ENCODE measurements around the gene PRDM15.
"Not testable (repeated sequence)": the region's sequence is repeated elsewhere in the genome, so short reads cannot be mapped to it uniquely, and the experiment has no call there.

PRDM15 gene

GRCh38 chr21:41806773-41807172 lies 72.4 kb downstream of the PRDM15 start:
- DNase-seq (ENCODE audit: low read depth, low spot score), result no peak

GRCh38 chr21:41805643-41806042 lies 73.5 kb downstream of the PRDM15 start:
- no peak for DNase-seq (ENCODE audit: low read depth, low spot score)

- no peak for DNase-seq (ENCODE audit: low read depth, low spot score)
Observed at GRCh38 chr21:41805038-41805437, 74.1 kb downstream of the PRDM15 start.

GRCh38 chr21:41804381-41804780 lies 74.8 kb downstream of the PRDM15 start:
- DNase-seq (ENCODE audit: low read depth, low spot score), result no peak

- no peak for DNase-seq (ENCODE audit: low read depth, low spot score)
Observed at GRCh38 chr21:41803316-41803715, 75.8 kb downstream of the PRDM15 start.

GRCh38 chr21:41802684-41803083 lies 76.5 kb downstream of the PRDM15 start:
- DNase-seq (ENCODE audit: low read depth, low spot score), result no peak

- DNase-seq (ENCODE audit: low read depth, low spot score), result no peak
Observed at GRCh38 chr21:41802198-41802584, 77.0 kb downstream of the PRDM15 start.

- DNase-seq (ENCODE audit: low read depth, low spot score), result no peak
Observed at GRCh38 chr21:41801321-41802197, 77.6 kb downstream of the PRDM15 start.

GRCh38 chr21:41800425-41801320 lies 78.5 kb downstream of the PRDM15 start:
- DNase-seq (ENCODE audit: low read depth, low spot score), result no peak

GRCh38 chr21:41799763-41800162 lies 79.4 kb downstream of the PRDM15 start:
- DNase-seq (ENCODE audit: low read depth, low spot score), result no peak

GRCh38 chr21:41798326-41798725 lies 80.8 kb downstream of the PRDM15 start:
- DNase-seq (ENCODE audit: low read depth, low spot score), result no peak

- DNase-seq (ENCODE audit: low read depth, low spot score), result no peak
Observed at GRCh38 chr21:41796476-41797080, 82.6 kb downstream of the PRDM15 start.

GRCh38 chr21:41795726-41796125 lies 83.4 kb downstream of the PRDM15 start:
- DNase-seq (ENCODE audit: low read depth, low spot score), result no peak

GRCh38 chr21:41794600-41794999 lies 84.5 kb downstream of the PRDM15 start:
- DNase-seq (ENCODE audit: low read depth, low spot score), result no peak

GRCh38 chr21:41792711-41793110 lies 86.4 kb downstream of the PRDM15 start:
- no peak for DNase-seq (ENCODE audit: low read depth, low spot score)

GRCh38 chr21:41786509-41786987 lies 92.6 kb downstream of the PRDM15 start:
- no peak for DNase-seq (ENCODE audit: low read depth, low spot score)

GRCh38 chr21:41785262-41785661 lies 93.9 kb downstream of the PRDM15 start:
- not testable (repeated sequence) for DNase-seq (ENCODE audit: low read depth, low spot score)

GRCh38 chr21:41784456-41785102 lies 94.6 kb downstream of the PRDM15 start:
- DNase-seq (ENCODE audit: low read depth, low spot score), result no peak

GRCh38 chr21:41783476-41784180 lies 95.5 kb downstream of the PRDM15 start:
- DNase-seq (ENCODE audit: low read depth, low spot score), result no peak

GRCh38 chr21:41781050-41781410 lies 98.1 kb downstream of the PRDM15 start:
- no peak for DNase-seq (ENCODE audit: low read depth, low spot score)

Data from iPS DF 19.7 (cell line).